Brain pericyte (primary cell): ENCODE measurements around the gene DDI2.
"Not testable (repeated sequence)": the region's sequence is repeated elsewhere in the genome, so short reads cannot be mapped to it uniquely, and the experiment has no call there.

ENCODE experiments used
- DNase-seq: peaks from one replicate; pipeline ENCODE4 v3.0.0-alpha.2; 2012; ENCODE audit warnings: low read depth, low spot score

DDI2 gene

DNA sequence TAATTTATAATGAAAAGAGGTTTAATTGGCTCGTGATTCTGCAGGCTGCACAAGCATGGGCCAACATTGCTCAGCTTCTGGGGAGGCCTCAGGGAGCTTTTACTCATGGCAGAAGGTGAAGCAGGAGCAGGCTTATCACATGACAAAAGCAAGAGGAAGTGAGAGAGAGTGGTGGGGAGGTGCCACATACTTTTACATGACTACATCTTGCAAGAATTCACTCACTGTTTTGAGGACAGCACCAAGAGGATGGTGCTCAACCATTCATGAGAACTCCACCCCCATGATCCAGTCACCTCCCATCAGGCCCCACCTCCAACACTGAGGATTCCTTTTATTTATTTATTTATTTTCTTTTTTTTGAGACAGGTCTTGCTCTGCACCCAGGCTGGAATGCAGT lies 61.3 kb downstream of the DDI2 start:
- no peak for DNase-seq

GRCh38 chr1:15680131-15680530 lies 62.9 kb downstream of the DDI2 start:
- DNase-seq = no peak

GRCh38 chr1:15680561-15681348 lies 63.5 kb downstream of the DDI2 start:
- DNase-seq = no peak

- no peak for DNase-seq
These were observed 64.4 kb downstream of the DDI2 start for GRCh38 chr1:15681349-15682292.

GRCh38 chr1:15682936-15683341 lies 65.7 kb downstream of the DDI2 start:
- no peak for DNase-seq

DNA sequence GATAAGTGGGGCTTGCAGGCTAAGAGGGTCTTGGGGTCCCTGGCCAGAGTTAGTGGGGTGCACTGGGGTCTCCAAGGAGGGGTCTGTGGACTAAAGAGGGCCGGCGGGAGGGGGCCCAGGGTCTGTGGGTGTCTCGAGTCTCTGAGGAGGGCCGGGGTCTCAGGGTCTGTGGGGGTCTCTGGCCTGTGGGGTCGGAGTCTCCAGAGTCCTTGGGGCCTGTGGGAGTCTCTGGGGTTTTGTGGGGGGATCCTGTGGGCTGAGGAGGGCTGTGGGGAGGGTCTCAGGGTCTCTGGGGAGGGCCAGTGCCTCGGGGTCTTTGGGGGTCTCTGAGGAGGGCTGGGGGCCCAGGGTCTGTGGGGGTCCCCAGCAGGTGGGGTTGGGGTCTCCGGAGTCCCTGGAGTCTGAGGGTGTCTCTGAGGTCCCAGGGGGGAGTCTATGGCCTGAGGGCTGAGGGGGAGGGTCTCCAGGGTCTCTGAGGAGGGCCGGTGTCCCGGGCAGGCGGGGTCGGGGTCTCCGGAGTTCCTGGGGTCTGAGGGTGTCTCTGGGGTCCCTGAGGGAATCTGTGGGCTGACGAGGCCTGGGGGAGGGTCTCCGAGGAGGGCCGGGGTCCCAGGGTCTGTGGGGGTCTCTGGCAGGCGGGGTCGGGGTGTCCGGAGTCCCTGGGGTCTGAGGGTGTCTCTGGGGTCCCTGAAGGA lies 66.2 kb downstream of the DDI2 start:
- no peak for DNase-seq

GRCh38 chr1:15684042-15684461 lies 66.8 kb downstream of the DDI2 start, which contains the start of gene PLEKHM2:
PLEKHM2 (plus strand) TSS chr1:15684320; CDS start chr1:15684559, 239 bp downstream.
- DNase-seq = no peak

DNA sequence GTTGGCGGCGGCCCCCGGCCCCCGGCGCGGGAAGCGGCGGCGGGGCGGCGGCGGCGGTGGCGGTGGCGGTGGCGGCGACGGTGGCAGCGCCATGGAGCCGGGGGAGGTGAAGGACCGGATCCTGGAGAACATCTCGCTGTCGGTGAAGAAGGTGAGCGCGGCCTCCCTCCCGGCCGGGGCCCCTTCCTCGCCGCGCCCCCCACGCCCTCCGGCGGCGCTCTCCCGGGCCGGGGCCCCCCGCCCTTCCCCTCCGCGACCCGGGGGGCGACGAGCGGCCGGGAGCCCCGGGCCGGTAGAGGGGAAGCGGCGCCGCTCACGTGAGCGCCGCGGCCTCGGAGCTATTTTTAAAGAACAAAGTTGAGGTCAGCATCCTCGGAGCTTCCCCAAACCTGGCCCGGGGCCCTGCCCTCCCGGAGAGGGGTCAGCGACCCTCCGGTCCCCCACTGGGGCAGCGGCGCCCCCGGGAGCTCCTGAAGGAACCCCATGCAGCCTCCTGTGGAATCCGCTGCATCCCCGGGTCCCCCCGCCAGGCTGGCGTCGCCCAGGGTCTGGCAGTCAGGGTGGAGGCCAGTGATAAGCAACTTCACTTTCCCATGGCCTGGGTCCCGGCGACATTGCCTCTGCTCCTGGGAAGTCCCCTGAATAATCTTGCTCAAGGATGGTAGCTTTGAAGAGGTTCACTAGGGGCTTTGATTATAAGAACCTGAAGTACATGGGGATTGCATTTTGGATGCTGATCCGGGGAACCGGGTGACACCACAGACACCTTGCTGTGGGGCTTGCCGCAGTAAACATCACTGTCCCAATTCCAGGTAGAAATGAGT lies 67.4 kb downstream of the DDI2 start:
- DNase-seq = no peak

- DNase-seq = no peak
These were observed 68.6 kb downstream of the DDI2 start for GRCh38 chr1:15685820-15686219.

GRCh38 chr1:15687446-15687845 lies 70.2 kb downstream of the DDI2 start:
- DNase-seq = no peak

DNA sequence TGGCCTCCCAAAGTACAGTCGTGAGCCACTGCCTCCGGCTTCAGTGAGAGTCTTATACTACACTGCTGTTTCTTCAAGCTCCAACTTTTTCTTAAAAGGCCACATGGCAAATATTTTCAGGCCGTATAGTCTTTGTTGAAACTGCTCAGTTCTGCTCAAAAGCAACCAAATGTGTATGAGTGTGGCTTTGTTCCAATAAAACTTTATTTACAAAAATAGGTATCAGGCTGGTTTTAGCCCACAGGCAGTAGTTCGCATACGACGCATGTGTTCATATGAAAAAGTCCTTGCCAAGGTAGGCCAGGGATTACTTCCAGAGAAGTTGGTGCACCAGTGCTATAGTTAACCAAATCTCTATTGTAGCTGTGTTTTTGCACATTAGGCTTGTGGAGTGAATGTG lies 73.1 kb downstream of the DDI2 start:
- DNase-seq = no peak

DNA sequence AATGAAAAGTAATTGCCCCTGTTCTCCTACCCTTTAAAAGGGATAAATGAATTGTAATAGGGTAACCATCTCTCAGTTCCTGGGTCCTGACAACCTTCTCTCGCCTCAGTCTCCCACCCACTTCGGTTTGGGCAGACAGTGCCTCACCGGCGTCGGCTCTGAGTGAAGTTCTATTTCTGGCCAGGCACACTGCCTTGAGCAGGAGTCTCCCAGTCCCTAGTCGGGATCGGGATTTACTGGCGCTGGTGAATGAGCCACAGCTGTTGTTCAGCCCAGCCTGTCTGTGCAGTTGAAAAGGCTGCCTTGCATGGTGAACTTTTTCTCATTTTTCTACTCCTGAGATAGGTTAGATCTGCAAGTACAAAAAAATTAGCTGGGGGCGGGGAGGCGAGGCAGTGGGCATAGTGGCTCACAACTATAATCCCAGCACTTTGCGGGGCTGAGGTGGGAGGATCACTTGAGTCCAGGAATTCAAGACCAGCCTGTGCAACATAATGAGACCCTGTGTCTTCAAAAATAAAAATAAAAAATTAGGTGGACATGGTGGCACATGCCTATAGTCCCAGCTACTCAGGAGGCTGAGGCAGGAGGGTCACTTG lies 74.3 kb downstream of the DDI2 start:
- DNase-seq = no peak

GRCh38 chr1:15692121-15692682 lies 74.9 kb downstream of the DDI2 start:
- no peak for DNase-seq

DNA sequence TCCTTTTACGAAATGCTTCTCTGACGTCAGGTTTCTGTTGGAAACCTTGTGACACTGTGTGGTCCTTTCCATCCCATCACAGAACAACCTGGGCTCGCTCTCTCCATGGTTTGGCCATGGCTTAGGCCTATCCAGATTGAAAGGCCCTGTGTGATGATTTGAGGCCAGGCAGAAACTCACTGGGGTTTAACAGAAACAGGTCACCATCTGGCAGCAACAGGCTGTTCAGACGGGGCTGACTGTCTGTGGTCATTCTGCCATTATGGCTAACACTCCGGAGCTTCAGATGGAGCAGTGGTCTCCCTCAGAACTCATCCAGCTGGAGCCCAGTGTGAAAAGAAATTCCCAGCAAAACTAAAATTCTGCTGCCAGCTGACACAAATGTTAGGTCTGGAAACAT lies 76.1 kb downstream of the DDI2 start:
- no peak for DNase-seq

- DNase-seq = no peak
These were observed 79.8 kb downstream of the DDI2 start for GRCh38 chr1:15696956-15697521.

DNA sequence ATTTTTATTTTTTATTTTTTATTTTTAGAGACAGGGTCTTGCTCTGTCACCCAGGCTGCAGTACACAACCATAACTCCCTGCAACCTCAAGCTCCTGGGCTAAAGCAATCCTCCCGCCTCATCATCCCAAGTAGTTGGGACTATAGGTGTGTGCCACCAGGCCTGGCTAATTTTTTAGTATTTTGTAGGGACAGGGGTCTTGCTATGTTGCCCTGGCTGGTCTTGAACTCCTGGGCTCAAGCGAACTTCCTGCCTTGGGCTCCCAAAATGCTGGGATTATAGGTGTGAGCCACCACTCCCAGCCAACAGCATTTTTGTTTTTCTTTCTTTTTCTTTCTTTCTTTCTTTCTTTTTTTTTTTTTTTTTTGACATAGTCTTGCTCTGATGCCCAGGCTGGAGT lies 80.9 kb downstream of the DDI2 start:
- DNase-seq = no peak

- DNase-seq = not testable (repeated sequence)
These were observed 82.1 kb downstream of the DDI2 start for GRCh38 chr1:15699321-15699720.

- DNase-seq = no peak
These were observed 83.2 kb downstream of the DDI2 start for GRCh38 chr1:15700508-15700907.

- no peak for DNase-seq
These were observed 84.5 kb downstream of the DDI2 start for GRCh38 chr1:15701784-15702183.
